Measurements from ENCODE around the gene CYRIA. TPM values are rescaled to one million over a fixed set of nuclear protein-coding genes. Genes with fewer than 3 reads are reported as not detected.

CYRIA gene
- total and polyA plus RNA-seq, 4 donors = 1.3 to 4.3 (median 2.4) TPM

DNA sequence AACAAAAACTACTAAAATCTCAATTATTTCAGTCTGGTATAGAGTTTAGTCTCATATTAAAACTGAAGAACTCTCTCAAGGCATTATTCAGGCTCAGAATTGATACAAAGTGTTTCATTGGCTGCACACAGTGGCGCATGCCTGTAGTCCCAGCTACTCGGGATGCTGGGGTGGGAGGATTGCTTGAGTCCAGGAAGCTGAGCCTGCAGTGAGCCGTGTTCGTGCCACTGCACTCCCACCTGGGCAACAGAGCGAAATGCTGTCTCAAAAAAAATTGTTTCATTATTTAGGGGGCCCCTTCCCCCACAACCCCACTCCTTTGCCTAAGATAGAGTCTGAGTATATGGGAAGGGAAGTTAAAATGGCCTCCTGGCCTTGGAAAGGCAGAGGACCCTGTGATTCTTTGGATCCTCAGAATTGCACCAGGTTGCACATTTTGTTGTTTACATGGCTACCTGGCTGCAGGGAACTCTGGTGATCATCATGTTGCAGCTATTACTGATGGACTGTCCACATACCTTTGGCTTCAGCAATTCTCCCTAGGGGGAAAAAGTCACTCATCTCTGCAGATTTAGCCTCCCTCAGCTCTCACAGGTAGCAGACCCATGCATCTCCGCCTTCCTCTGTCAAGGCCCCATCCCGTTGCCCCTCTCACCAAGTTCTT lies 19.2 kb upstream of the CYRIA start:
- no peaks in the 10 kb centered on the region for H3K9me3 ChIP-seq (ENCODE audit: control insufficient read depth in 4 of 4, low read length in 3 of 4)
- H3K9ac ChIP-seq (ENCODE audit: low read depth in 1 of 2, low read length in 2 of 2) = no peak overlapping the region
- no peak overlapping the region for H3K4me3 ChIP-seq (ENCODE audit: low read depth in 1 of 3, low read length in 3 of 3)
- no peaks in the 10 kb centered on the region for H3K36me3 ChIP-seq (ENCODE audit: control insufficient read depth in 4 of 4, insufficient read depth in 3 of 4, low read depth in 1 of 4, low read length in 3 of 4)
- no peak for TF ChIP-seq JUND (IDR thresholded peaks at IDR 0.05)
- TF ChIP-seq GABPA (IDR thresholded peaks at IDR 0.05 in 1 of 2, conservative IDR thresholded peaks at IDR 0.05 in 1 of 2) = no peak
- TF ChIP-seq EGR1 (IDR thresholded peaks at IDR 0.05; ENCODE audit: low read depth in 2 of 2) = no peak
- no peak for TF ChIP-seq TAF1 (conservative IDR thresholded peaks at IDR 0.05)
- TF ChIP-seq RAD21 (IDR thresholded peaks at IDR 0.05) = no peak
- TF ChIP-seq RXRA (IDR thresholded peaks at IDR 0.05) = no peak
- TF ChIP-seq YY1 (IDR thresholded peaks at IDR 0.05) = no peak
- TF ChIP-seq, protein P1, sequence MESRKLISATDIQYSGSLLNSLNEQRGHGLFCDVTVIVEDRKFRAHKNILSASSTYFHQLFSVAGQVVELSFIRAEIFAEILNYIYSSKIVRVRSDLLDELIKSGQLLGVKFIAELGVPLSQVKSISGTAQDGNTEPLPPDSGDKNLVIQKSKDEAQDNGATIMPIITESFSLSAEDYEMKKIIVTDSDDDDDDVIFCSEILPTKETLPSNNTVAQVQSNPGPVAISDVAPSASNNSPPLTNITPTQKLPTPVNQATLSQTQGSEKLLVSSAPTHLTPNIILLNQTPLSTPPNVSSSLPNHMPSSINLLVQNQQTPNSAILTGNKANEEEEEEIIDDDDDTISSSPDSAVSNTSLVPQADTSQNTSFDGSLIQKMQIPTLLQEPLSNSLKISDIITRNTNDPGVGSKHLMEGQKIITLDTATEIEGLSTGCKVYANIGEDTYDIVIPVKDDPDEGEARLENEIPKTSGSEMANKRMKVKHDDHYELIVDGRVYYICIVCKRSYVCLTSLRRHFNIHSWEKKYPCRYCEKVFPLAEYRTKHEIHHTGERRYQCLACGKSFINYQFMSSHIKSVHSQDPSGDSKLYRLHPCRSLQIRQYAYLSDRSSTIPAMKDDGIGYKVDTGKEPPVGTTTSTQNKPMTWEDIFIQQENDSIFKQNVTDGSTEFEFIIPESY (IDR thresholded peaks at IDR 0.05) = no peak
- TF ChIP-seq, protein P2, sequence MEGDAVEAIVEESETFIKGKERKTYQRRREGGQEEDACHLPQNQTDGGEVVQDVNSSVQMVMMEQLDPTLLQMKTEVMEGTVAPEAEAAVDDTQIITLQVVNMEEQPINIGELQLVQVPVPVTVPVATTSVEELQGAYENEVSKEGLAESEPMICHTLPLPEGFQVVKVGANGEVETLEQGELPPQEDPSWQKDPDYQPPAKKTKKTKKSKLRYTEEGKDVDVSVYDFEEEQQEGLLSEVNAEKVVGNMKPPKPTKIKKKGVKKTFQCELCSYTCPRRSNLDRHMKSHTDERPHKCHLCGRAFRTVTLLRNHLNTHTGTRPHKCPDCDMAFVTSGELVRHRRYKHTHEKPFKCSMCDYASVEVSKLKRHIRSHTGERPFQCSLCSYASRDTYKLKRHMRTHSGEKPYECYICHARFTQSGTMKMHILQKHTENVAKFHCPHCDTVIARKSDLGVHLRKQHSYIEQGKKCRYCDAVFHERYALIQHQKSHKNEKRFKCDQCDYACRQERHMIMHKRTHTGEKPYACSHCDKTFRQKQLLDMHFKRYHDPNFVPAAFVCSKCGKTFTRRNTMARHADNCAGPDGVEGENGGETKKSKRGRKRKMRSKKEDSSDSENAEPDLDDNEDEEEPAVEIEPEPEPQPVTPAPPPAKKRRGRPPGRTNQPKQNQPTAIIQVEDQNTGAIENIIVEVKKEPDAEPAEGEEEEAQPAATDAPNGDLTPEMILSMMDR (IDR thresholded peaks at IDR 0.05; ENCODE audit: low read depth, low read length, missing input control) = no peak
- TF ChIP-seq, protein P3, sequence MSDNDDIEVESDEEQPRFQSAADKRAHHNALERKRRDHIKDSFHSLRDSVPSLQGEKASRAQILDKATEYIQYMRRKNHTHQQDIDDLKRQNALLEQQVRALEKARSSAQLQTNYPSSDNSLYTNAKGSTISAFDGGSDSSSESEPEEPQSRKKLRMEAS (IDR thresholded peaks at IDR 0.05) = no peak
- no peak for TF ChIP-seq FOXA2 (IDR thresholded peaks at IDR 0.05)
- TF ChIP-seq, protein P4, sequence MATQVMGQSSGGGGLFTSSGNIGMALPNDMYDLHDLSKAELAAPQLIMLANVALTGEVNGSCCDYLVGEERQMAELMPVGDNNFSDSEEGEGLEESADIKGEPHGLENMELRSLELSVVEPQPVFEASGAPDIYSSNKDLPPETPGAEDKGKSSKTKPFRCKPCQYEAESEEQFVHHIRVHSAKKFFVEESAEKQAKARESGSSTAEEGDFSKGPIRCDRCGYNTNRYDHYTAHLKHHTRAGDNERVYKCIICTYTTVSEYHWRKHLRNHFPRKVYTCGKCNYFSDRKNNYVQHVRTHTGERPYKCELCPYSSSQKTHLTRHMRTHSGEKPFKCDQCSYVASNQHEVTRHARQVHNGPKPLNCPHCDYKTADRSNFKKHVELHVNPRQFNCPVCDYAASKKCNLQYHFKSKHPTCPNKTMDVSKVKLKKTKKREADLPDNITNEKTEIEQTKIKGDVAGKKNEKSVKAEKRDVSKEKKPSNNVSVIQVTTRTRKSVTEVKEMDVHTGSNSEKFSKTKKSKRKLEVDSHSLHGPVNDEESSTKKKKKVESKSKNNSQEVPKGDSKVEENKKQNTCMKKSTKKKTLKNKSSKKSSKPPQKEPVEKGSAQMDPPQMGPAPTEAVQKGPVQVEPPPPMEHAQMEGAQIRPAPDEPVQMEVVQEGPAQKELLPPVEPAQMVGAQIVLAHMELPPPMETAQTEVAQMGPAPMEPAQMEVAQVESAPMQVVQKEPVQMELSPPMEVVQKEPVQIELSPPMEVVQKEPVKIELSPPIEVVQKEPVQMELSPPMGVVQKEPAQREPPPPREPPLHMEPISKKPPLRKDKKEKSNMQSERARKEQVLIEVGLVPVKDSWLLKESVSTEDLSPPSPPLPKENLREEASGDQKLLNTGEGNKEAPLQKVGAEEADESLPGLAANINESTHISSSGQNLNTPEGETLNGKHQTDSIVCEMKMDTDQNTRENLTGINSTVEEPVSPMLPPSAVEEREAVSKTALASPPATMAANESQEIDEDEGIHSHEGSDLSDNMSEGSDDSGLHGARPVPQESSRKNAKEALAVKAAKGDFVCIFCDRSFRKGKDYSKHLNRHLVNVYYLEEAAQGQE (IDR thresholded peaks at IDR 0.05) = no peak
- no peak for TF ChIP-seq HNF4A (conservative IDR thresholded peaks at IDR 0.05)
- TF ChIP-seq SP1 (IDR thresholded peaks at IDR 0.05) = no peak
- TF ChIP-seq FOXA1 (IDR thresholded peaks at IDR 0.05) = no peak
- TF ChIP-seq, protein P5, sequence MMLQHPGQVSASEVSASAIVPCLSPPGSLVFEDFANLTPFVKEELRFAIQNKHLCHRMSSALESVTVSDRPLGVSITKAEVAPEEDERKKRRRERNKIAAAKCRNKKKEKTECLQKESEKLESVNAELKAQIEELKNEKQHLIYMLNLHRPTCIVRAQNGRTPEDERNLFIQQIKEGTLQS (IDR thresholded peaks at IDR 0.05) = no peak
- H3K27ac ChIP-seq (ENCODE audit: low read depth in 1 of 2, low read length in 2 of 2) = no peak overlapping the region
- WGBS = 93% methylated on average over 7 of the region's 7 CpGs
- no peaks in the 10 kb centered on the region for H3K27me3 ChIP-seq (ENCODE audit: control insufficient read depth in 4 of 4, insufficient read depth in 4 of 4, low read length in 3 of 4)
- H3K4me1 ChIP-seq (ENCODE audit: control insufficient read depth in 4 of 4, insufficient read depth in 4 of 4, low read length in 3 of 4) = no peaks in the 10 kb centered on the region
- DNase-seq (ENCODE audit: low spot score) = no peak

Data from liver (tissue), 9 donors.